ENCODE measurements around the gene C8A.
A peak's percentile ranks its signal among the peaks of the same experiment; 100 is the strongest.

The C8A gene

DNA sequence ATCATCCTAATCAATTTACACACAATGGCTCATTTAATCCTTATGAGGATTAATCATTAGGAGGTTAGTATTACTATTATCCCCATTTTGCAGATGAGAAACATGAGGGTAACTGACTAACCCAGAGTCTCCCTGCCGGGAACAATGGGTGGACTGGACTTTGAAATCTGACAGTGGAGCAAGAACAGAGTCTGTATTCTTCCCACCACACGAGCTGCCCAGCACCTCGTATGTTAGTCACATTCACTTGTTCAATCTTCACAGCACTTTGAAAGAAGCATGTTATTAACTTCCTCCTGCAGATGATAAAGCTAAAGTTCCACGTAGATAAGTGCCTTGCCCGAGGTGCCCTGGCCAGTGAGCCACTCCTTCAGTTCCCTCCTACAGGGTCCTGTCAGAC lies 98.8 kb downstream of the C8A start:
- Mint-ChIP-seq H3K4me1 (peaks cover 9% of the 10 kb centered on the region), H3K4me3 (no peak overlapping the region), H3K27ac (no peak overlapping the region), H3K27me3 (ENCODE audit: low read depth, poor library complexity) (peaks cover 18% of the 10 kb centered on the region), H3K9me3 (no peaks in the 10 kb centered on the region), H3K36me3 (ENCODE audit: low read depth) (no peaks in the 10 kb centered on the region)
- no peak for DNase-seq
- TF ChIP-seq, protein P1, sequence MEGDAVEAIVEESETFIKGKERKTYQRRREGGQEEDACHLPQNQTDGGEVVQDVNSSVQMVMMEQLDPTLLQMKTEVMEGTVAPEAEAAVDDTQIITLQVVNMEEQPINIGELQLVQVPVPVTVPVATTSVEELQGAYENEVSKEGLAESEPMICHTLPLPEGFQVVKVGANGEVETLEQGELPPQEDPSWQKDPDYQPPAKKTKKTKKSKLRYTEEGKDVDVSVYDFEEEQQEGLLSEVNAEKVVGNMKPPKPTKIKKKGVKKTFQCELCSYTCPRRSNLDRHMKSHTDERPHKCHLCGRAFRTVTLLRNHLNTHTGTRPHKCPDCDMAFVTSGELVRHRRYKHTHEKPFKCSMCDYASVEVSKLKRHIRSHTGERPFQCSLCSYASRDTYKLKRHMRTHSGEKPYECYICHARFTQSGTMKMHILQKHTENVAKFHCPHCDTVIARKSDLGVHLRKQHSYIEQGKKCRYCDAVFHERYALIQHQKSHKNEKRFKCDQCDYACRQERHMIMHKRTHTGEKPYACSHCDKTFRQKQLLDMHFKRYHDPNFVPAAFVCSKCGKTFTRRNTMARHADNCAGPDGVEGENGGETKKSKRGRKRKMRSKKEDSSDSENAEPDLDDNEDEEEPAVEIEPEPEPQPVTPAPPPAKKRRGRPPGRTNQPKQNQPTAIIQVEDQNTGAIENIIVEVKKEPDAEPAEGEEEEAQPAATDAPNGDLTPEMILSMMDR (IDR thresholded peaks at IDR 0.05): no peak

DNA sequence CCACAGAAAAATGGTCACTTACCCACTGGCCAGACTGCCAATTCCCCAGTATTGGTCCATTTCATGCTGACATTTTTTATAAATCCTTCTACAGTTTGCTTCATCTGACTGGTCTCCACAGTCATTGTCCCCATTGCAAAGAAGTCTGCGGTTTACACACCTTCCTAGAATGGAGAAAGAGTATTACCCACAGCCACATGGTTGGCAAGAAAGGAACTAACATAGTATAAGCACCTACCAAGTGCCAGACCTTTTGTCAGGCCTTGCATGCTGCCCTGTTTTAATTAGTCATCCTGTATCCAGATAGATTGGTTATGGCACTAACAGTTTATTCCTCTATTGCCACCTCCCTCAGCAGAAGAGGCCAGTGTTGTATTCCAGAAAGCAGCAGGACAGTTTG lies 100.1 kb downstream of the C8A start:
- peaks cover 18% of the 10 kb centered on the region for H3K27me3 Mint-ChIP-seq (ENCODE audit: low read depth, poor library complexity)
- H3K36me3 Mint-ChIP-seq (ENCODE audit: low read depth): no peaks in the 10 kb centered on the region
- H3K27ac Mint-ChIP-seq: no peak overlapping the region
- TF ChIP-seq, protein P1 (IDR thresholded peaks at IDR 0.05): no peak
- no peak overlapping the region for H3K4me3 Mint-ChIP-seq
- H3K4me1 Mint-ChIP-seq: peaks cover 9% of the 10 kb centered on the region
- no peak for DNase-seq
- no peaks in the 10 kb centered on the region for H3K9me3 Mint-ChIP-seq

DNA sequence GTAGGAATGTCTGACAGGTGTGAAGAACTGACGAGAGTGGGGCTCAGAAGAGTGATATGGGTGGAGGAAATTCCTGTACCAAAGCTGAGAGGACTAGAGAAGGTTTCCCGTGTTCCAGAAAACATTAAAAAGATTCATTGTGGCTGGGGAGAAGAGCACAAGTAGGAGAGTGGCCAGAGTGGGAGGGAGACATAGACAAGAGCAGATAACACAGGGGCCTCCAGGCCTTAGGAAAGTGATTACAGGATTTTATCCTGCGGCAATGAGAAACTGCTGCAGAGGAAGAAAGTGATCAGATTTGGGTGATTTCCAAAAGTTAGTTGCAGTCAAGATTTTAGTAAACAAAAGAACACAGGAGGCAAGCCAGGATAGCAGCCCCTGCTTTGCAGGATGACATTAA lies 103.3 kb downstream of the C8A start:
- Mint-ChIP-seq H3K27ac (peak overlapping the region; percentile 37), H3K27me3 (ENCODE audit: low read depth, poor library complexity) (peaks cover 19% of the 10 kb centered on the region)

DNA sequence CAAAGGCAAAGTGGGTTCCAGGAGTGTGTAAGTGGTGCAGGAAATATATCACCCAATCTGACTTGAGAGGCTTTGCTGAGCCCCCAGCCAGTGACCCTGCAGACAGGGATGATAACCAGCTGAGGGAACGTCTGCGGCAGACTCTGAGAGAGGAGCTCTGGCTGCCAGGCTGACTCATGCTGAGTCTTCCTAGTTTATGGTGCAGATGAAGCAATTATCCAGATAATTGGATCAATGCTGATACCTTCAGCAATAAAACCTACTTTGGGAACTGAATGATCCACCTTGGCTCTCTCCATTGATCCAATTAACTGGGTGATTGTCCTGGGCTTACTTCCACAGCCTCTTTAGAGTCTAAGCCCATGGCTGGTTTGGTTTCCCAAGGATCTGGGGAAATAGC lies 103.9 kb downstream of the C8A start:
- TF ChIP-seq, protein P1 (IDR thresholded peaks at IDR 0.05): no peak
- DNase-seq: no peak
- Mint-ChIP-seq H3K4me1 (peaks cover 9% of the 10 kb centered on the region), H3K27me3 (ENCODE audit: low read depth, poor library complexity) (peaks cover 19% of the 10 kb centered on the region), H3K9me3 (no peaks in the 10 kb centered on the region), H3K4me3 (no peak overlapping the region), H3K36me3 (ENCODE audit: low read depth) (no peaks in the 10 kb centered on the region), H3K27ac (no peak overlapping the region)

More for the DNA sequence above, 103.3 kb downstream of the C8A start:
- DNase-seq: no peak
- H3K4me3 Mint-ChIP-seq: no peak overlapping the region
- no peaks in the 10 kb centered on the region for H3K36me3 Mint-ChIP-seq (ENCODE audit: low read depth)
- H3K9me3 Mint-ChIP-seq: no peaks in the 10 kb centered on the region
- TF ChIP-seq, protein P1 (IDR thresholded peaks at IDR 0.05): no peak
- peaks cover 9% of the 10 kb centered on the region for H3K4me1 Mint-ChIP-seq

DNA sequence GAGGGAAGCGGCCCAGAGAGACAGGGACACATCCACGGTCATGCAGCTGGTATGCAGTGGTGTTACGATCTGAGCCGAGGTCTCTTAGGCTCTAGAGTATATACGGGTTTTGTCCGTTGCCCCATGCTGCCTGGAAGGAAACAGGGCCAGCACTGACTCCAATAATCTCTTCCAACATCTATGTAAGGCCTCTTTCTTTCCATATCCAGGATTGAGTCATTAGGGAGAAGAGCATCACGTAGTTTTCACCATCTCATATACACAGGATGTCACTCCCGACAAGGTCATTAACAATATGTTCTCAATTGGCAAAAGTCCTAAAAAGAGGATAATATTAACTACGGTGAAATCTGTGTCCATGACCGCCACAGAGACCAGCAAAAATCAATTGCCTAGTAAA lies 106.8 kb downstream of the C8A start:
- Mint-ChIP-seq H3K27ac (no peak overlapping the region), H3K36me3 (ENCODE audit: low read depth) (no peaks in the 10 kb centered on the region), H3K4me1 (peaks cover 15% of the 10 kb centered on the region), H3K4me3 (no peak overlapping the region), H3K27me3 (ENCODE audit: low read depth, poor library complexity) (peaks cover 3% of the 10 kb centered on the region), H3K9me3 (no peaks in the 10 kb centered on the region)
- TF ChIP-seq, protein P1 (IDR thresholded peaks at IDR 0.05): no peak
- no peak for DNase-seq

DNA sequence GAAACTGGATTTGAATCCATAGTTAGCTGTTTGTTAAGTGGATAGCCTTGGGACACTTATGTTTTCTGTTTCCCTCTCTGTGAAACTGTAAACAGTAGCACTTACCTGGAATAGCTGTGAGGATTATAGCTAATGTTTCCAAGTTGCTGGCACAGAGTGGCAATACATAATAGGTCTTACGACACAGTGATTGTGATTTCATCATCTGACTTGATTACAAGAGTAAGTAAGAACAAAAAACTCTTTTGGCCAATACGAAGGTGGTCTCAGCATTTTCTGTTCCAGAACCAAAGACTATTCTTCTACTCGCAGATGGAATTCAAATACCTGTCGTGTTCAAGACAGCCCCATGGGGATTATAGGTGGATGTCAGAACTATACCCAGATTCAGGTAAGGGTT lies 109.1 kb downstream of the C8A start:
- TF ChIP-seq, protein P1 (IDR thresholded peaks at IDR 0.05): no peak
- Mint-ChIP-seq H3K27me3 (ENCODE audit: low read depth, poor library complexity) (peaks cover 3% of the 10 kb centered on the region), H3K9me3 (no peaks in the 10 kb centered on the region), H3K27ac (no peak overlapping the region), H3K4me3 (no peak overlapping the region), H3K4me1 (peaks cover 5% of the 10 kb centered on the region), H3K36me3 (ENCODE audit: low read depth) (no peaks in the 10 kb centered on the region)
- no peak for DNase-seq

Data from nephron progenitor cell (in vitro differentiated cells).